Measurements from ENCODE around the gene KCNMA1.

DNA sequence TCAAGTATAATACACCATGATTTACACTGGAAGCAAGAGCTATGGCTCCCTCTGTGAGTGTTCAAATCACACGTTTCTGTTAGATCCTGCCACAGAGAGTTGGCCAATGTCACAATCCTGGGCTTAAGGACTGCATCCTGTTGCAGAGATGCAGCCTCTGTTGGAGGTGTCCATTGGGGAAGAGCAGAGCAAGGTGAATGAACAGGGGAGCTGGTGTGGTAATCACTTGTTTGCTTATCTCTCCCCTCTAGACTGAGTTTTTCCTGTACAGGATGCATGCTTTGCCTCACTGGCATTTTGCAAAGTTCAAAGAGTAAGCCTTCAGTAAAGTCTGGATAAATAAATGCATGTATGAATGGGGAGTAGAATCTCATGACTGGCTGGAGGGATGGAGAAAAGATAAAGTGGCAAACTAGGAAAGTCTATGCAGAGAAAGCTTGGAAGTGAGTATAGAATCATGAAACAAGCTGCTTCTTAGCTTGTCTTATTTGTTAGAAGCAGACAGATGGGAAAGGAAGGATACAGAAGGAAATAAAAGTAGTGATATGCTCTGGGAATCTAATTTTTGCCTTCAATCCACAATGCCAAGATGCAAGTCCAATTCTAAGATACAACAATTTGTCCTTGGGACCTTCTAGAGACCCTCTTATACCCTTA lies 605.9 kb downstream of the KCNMA1 start:
- TF ChIP-seq POLR2A (IDR thresholded peaks at IDR 0.05) = no peak
- TF ChIP-seq, protein P1, sequence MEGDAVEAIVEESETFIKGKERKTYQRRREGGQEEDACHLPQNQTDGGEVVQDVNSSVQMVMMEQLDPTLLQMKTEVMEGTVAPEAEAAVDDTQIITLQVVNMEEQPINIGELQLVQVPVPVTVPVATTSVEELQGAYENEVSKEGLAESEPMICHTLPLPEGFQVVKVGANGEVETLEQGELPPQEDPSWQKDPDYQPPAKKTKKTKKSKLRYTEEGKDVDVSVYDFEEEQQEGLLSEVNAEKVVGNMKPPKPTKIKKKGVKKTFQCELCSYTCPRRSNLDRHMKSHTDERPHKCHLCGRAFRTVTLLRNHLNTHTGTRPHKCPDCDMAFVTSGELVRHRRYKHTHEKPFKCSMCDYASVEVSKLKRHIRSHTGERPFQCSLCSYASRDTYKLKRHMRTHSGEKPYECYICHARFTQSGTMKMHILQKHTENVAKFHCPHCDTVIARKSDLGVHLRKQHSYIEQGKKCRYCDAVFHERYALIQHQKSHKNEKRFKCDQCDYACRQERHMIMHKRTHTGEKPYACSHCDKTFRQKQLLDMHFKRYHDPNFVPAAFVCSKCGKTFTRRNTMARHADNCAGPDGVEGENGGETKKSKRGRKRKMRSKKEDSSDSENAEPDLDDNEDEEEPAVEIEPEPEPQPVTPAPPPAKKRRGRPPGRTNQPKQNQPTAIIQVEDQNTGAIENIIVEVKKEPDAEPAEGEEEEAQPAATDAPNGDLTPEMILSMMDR (IDR thresholded peaks at IDR 0.05) = no peak
